ENCODE results near the gene HOXD10. TPM values are rescaled to one million over a fixed set of nuclear protein-coding genes. Genes with fewer than 3 reads are reported as not detected.

Gene HOXD10
- total RNA-seq, 1 donor from 2014 or later = 14.3 TPM

GRCh38 chr2:176087330-176088047 lies 29.1 kb upstream of the HOXD10 start:
- H3K4me3 ChIP-seq (ENCODE audit: low read depth, low read length) = peak overlapping the region; percentile 39
- TF ChIP-seq, protein P1, sequence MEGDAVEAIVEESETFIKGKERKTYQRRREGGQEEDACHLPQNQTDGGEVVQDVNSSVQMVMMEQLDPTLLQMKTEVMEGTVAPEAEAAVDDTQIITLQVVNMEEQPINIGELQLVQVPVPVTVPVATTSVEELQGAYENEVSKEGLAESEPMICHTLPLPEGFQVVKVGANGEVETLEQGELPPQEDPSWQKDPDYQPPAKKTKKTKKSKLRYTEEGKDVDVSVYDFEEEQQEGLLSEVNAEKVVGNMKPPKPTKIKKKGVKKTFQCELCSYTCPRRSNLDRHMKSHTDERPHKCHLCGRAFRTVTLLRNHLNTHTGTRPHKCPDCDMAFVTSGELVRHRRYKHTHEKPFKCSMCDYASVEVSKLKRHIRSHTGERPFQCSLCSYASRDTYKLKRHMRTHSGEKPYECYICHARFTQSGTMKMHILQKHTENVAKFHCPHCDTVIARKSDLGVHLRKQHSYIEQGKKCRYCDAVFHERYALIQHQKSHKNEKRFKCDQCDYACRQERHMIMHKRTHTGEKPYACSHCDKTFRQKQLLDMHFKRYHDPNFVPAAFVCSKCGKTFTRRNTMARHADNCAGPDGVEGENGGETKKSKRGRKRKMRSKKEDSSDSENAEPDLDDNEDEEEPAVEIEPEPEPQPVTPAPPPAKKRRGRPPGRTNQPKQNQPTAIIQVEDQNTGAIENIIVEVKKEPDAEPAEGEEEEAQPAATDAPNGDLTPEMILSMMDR (conservative IDR thresholded peaks at IDR 0.05; ENCODE audit: low read depth, low read length) = no peak
- no peak for DNase-seq (ENCODE audit: low read depth)

DNA sequence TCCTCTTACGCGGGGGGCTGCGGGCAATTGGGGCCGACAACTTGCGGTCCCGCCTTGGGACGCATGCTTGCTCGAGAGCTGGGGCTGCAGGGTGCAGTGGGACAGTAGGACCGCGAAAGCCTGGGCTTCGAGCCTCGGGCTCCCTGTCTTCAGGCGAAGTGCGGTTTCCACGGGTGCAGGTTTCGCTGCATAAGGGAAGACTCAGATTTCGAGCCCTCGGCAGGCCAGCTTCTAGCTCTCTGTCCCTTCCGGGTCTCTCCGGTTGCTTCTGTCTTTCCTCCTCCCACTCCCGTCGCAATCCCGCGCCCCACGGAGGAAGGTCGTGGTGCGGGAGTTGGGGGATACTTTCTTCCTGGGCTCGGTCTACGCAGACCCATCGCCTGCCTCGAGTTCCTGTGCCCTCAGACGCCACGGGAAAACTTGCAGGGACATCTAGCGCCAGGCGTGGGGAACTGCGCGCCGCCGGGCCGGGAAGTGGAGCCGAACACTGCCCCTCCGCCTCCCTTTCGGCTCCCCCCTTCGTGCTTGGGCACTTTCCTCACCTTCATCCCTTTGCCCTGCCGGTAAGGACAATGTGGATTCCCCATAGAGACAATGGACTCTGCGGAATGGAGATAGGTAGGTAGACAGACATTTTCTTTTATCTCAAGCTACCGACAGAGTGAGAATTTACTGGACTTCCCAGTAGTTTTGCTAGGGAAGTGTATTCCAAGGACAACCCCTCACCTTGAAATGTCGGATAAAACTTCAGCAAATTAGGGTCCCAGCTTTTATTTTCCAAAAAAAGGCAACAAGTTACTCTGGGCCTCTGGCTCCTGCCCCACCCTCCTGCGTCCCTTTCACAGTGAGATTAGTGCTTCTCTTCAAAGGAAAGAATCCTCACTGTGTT lies 28.3 kb upstream of the HOXD10 start:
- DNase-seq (ENCODE audit: low read depth) = no peak
- TF ChIP-seq, protein P1 (conservative IDR thresholded peaks at IDR 0.05; ENCODE audit: low read depth, low read length) = peak; percentile 72
- H3K4me3 ChIP-seq (ENCODE audit: low read depth, low read length) = peak overlapping the region; percentile 39

DNA sequence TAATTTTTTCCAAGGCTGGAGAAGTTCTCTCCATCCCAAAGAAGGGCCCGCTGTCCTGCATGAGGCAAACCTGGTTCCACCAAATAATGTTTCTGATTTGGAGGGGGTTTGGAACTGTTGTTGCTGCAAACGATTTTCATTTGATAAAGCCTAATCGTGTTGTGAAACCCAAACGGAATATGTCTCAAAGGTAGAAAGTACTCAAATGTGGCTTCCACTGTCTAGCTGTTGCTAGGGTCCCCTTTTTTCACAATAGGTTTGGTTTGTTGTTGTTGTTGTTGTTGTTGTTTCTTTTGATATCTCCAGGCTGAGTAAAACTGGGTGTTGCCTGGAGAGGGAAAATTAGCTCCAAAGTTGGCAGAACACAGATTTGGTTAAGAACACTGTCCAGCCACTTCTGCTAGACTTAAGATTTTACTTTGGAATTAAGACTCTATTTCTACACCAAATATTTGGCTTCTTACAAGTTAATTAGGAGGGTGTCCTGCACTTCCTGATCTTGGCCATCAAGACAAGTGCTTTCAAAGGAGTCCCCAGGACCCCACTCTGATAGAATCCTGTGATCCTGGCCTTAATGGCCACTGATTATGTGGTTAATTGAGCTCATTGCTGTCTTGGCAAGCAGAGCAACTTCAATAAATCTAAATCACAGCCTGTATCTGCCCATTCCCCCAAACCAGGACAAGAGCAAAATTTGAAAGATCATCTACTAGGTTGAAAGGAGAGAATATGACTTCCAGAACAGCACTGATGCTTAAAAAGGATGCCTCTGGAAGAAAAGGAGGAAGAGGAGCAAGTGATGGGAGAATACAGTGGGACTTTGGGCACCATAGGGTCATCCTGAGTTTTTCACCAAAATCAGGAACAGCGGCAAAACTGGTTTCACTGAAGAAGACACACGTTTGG lies 27.4 kb upstream of the HOXD10 start:
- DNase-seq (ENCODE audit: low read depth) = no peak
- TF ChIP-seq, protein P1 (conservative IDR thresholded peaks at IDR 0.05; ENCODE audit: low read depth, low read length) = no peak

GRCh38 chr2:176089843-176090395 lies 26.7 kb upstream of the HOXD10 start:
- no peak for DNase-seq (ENCODE audit: low read depth)
- TF ChIP-seq, protein P1 (conservative IDR thresholded peaks at IDR 0.05; ENCODE audit: low read depth, low read length) = no peak
- no peak overlapping the region for H3K4me3 ChIP-seq (ENCODE audit: low read depth, low read length)

More for the DNA sequence above, 27.4 kb upstream of the HOXD10 start:
- no peak overlapping the region for H3K4me3 ChIP-seq (ENCODE audit: low read depth, low read length)

GRCh38 chr2:176090862-176091261 lies 25.7 kb upstream of the HOXD10 start:
- TF ChIP-seq, protein P1 (conservative IDR thresholded peaks at IDR 0.05; ENCODE audit: low read depth, low read length) = no peak
- no peak for DNase-seq (ENCODE audit: low read depth)
- H3K4me3 ChIP-seq (ENCODE audit: low read depth, low read length) = no peak overlapping the region

Data from epithelial cell of proximal tubule (primary cell).